GM19099 (cell line): ENCODE results near the gene PRDX1.
A peak's percentile ranks its signal among the peaks of the same experiment; 100 is the strongest.

ENCODE experiments used
- POLR2A ChIP-seq: IDR thresholded peaks from 3 replicates; pipeline ENCODE4 v1.6.1; 2011; ENCODE audit warnings: low read depth; ENCODE audit not compliant: insufficient read length; ENCODE audit errors: extremely low read depth

Gene PRDX1

DNA sequence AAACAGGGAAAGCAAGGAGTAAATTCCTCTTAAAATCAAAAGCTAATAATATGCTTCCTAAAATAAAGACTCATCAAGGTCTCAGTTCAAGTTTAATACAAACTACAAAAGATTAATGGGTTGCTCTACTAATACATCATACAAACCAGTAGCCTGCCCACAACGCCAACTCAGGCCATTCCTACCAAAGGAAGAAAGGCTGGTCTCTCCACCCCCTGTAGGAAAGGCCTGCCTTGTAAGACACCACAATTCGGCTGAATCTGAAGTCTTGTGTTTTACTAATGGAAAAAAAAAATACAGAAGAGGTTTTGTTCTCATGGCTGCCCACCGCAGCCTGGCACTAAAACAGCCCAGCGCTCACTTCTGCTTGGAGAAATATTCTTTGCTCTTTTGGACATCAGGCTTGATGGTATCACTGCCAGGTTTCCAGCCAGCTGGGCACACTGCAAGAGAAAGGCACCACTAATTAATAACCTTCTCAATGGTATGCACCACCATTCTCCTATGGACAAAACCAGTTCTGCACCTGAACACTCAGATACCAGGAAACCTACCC, 10.6 kb downstream of the PRDX1 start:
- TF ChIP-seq POLR2A, result no peak

DNA sequence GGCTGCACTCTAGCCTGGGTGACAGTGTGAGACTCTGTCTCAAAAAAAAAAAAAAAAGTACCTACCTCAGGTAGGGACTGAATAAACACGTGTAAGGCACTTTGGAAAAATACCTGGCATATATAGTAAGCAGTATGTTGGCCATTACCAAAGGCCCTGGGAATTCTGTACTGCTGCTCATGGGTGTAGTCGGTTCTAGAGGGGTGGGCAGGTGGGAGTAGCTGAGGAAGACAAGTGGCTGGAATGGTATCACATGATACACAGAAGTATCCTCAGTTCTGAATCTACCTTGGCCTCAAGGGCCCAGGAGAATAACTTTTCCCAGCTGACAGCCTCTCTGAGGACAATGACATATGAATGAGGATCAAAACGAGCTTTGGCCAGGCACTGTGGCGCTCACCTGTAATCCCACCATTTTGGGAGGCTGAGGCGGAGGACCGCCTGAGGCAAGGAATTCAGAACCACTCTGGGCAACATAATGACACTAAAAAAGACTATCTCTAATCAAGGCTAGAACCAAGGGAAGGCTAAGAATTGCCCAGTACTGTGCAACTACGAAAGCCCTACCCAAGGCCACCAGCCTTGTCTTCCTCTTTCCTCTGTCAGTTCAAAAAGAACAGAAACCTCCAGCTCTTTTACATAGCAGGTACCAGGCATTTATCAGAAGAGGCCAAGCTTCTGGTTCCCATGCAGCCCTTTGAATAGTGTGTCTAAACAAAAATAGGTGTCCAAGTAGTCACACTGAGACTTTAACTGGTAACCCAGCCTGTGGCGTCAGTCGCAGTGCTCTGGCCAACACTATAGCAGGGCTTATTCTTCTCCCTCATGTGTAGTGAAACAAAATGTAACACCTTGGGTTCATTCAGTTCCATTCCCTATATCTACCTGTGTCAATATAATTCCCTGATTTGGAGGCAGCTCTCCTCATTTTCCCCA, 11.4 kb downstream of the PRDX1 start:
- TF ChIP-seq POLR2A, result no peak

DNA sequence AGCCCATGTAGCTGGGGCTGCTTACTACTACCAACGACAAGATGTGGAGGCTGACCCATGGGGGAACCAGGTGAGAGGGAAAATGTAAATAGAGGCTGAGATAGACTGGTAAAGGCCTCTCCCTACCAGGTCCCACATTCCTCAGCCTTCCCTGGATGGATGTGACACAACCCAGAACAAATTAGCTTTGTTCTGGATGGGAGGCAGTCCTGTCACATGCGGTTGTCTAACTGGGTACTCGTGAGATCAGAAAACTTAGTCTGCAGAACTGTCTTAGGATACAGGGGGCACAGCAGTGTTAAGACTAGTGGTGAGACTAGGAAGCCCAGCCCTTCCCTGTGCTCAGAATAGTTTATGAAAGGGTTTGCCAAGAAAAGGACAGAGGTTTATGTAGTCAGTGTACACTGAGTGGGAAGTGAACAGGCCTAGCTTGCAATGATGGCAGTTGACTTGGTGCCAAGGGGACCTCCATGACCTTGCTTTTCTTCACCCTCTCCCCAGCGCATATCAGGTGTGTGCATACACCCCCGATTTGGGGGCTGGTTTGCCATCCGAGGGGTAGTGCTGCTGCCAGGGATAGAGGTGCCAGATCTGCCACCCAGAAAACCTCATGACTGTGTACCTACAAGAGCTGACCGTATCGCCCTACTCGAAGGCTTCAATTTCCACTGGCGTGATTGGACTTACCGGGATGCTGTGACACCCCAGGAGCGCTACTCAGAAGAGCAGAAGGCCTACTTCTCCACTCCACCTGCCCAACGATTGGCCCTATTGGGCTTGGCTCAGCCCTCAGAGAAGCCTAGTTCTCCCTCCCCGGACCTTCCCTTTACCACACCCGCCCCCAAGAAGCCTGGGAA, 13.2 kb downstream of the PRDX1 start:
- peak; percentile 41 for TF ChIP-seq POLR2A

DNA sequence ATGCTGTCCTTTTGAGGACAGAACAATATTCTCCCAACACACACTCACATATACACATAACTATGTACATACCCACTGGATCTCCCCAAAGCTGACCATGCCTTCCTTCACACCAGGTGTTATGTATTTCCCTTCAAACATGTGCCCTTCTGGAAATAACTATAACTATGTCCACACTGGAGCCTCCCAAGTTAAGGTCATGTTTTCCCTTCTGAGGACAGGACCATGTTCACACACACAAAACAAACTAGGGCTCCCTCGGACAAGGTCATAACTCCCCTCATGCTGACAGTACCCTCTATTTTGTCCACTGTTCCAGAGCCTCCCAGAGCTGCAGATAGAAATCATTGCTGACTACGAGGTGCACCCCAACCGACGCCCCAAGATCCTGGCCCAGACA, 13.8 kb downstream of the PRDX1 start:
- TF ChIP-seq POLR2A, result no peak

DNA sequence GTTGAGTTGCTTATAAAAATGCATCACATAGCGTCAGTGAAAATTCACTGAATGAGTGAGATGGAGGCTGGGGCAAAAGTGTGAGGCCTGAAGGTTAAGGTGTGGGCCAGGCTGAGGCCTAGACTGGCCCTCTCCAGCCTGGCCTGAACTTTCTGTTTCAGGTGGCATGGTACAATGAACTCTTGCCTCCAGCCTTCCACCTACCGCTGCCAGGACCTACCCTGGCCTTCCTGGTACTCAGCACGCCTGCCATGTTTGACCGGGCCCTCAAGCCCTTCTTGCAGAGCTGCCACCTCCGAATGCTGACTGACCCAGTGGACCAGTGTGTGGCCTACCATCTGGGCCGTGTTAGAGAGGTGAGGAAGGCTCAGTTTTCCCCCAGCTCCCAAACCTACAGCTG, 14.5 kb downstream of the PRDX1 start:
- TF ChIP-seq POLR2A, result no peak

DNA sequence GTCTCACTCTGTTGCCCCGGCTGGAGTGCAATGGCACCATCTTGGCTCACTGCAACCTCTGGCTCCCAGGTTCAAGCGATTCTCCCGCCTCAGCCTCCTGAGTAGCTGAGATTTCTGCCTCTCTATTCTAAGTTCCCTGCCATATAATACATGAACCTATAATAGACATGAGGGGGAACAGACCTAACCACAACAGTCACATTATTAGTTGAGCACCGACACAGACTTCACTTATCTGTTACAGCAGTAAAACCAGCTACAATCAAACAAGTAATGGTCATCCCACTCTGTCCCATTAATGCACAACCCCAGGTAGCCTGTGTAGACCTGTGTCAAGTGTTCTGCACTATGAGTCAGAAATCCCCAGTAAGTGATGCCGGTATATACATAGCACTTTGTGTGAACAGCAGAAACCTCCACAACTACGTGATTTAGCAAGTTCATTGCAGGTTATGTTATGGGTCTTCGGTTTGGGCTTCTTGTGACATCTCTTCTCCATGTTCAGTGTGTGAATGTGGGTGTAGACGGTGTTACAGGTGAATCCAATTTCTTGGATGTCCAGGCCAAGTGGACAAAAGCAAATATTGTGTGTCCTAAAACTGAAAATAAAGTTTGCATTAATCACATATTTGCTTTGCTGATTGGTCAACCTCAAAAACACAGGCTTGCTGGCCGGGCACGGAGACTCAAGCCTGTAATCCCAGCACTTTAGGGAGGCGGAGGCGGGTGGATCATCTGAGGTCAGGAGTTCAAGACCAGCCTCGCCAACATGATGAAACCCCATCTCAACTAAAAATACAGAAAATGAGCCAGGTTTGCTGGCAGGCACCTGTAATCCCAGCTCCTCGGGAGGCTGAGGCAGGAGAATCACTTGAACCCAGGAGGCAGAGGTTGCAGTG, 18.0 kb downstream of the PRDX1 start:
- no peak for TF ChIP-seq POLR2A

DNA sequence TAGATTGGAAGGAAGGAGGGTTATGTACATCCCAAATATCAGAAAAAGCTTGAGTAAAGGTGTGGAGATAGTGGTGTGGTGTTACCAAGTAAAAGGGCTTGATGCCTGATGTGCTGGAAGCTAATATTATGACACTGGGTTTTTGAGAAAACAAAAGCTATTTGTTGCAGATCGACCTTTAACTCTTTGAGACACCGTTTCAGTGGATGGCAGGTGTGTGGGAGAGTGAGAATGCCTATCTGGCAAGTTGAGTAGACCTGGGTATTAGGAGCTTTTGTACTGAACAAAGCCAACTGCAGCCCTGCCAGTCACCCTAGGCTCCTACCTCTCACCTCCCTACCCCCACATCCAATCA, 20.2 kb downstream of the PRDX1 start:
- TF ChIP-seq POLR2A, result no peak

DNA sequence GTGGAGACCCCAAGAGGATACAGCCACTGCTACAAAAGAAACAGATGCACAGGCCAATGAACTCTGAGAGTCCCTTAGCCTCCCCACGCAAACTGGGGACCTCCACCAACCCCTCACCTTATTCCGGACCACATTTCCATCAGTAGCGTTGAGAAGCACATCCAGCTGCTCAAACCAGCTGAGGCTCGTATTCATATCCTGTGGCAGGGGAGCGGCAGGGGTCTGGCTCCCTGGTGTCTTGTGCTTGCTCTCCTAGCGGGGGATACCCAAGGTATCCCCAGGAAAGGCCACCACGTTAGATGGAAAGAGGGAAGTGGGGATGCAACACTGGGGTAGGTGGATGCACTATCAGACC, 22.3 kb downstream of the PRDX1 start:
- TF ChIP-seq POLR2A, result no peak

DNA sequence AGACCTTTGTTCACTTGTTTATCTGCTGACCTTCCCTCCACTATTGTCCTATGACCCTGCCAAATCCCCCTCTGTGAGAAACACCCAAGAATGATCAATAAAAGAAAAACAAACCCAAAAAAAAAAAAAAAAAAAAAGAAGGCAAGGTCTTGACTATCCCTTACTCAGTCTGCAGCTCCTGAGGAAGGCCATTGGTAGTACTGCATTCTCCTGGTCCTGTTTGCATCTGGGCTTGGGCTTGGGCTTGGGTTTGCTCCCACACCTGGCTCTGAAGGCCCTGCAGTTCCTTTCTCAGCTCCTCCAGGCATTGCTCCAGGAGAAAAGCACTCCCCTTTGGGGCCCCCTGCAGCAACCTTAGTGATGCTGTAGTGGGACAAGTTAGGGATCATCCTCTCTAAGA, 23.4 kb downstream of the PRDX1 start:
- no peak for TF ChIP-seq POLR2A

DNA sequence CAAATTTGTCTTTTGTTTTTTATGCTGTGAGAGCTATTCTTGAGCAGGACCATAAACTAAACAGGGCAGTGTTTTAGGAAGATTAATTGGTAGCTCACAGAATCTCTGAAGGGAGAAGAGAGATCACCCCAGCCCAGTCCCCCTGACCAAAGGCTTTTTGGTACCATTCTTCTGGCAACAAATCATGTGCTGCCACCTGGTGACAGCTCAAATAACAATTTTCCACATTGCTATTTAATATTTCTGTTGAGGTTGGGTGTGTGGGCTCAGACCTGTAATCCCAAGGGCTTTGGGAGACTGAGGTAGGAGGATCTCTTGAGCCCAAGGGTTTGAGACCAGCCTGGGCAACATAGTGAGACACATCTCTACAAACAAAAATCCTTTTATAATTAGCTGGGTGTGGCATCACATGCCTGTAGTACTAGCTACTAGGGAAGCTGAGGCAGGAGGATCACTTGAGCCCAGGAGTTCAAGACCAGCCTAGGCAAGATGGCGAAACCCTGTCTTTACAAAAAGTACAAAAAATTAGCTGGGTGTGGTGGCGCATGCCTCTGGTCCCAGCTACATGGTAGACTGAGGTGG, 28.5 kb downstream of the PRDX1 start:
- TF ChIP-seq POLR2A, result no peak

DNA sequence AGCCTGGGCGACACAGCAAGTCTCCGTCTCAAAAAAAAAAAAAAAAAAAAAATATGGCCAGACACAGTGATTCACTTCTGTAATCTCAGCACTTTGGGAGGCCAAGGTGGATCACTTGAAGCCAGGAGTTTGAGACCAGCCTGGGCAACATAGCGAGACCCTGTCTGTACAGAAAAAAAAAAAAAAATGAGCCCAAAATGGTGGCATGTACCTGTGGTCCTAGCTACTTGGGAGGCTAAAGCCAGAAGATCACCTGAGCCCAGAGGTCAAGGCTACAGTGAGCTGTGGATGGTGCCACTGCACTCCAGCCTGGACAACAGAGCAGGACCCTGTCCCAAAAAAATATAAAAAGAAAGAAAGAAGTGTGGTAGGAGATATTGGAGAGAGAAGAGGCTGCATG, 29.0 kb downstream of the PRDX1 start:
- TF ChIP-seq POLR2A, result no peak

DNA sequence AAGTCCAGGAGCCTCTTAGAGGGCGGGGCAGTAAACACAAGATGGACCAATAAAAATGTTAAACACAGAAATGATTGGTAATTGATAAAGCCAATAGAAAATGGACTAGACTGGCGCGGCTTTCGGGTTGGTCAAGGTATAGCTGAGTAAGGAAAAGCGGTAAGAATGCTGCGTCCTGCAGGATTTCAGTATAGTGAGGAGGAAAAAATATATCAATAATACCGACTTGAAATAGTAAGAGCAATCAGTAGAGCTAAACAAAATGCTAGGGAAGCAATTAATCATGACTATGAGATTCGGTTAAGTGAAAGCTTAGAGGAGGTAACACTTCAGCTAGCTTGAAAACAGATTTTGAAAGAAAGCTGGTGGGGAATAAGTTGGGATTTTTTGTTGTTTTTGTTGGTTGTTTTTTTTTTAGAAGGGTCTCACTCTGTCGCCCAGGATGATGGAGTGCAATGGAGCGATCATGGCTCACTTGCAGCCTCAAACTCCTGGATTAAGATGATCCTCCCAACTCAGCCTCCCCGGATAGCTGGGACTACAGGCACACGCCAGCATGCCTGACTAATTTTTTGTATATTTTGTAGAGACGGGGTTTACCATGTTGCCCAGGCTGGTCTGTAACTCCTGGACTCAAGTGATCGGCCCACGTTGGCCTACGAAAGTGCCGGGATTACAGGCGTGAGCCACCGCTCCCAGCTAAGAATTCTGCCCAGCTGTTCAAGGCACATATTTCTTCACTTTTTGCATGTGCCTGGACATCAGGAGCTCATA, 30.0 kb downstream of the PRDX1 start:
- no peak for TF ChIP-seq POLR2A

DNA sequence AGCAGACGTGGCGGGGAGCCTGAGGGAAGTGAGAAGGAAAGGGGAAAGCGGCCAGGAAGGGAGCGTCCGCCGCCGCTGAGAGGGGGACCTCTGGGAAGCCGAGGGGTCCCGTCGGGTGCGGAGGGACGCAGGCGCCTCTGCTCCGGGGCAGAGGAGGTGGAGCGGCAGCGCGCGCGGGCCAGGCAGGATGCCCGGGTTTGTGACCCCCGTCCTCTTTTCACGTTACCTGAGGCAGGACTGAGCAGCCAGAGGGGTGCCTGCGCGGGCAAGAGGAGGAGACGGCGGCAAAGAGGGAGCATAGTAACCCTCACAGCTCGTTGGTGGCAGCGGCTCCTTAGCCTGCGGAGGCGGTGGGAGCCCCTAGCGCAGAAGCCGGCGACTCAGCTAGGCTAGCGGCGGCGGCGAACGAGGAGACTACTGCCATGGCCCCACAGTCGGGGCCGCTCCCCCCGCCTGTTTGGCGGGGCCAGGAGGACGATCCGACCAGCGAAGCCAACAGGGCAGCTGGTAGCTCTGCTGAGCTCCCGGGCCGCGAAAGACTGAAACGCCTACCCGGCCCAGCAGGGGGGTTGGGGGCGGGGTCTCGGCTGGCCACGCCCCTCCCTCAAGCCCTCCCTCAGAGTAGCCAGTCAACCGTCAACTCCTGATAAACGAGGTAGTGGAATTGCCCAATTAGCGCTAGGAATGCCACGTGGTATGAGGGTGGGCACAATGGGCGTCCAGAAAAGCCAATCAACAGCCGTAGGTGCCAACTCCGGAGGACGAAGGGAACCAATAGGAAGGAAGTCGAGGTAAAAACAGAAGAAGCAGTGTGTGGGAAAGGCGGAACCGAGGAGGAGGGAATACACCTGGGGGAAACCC, 30.8 kb downstream of the PRDX1 start, which contains the start of gene TESK2:
Gene TESK2, minus strand, starts transcription at position 538 of the 861 bp plus-strand sequence. CDS start 33,378 bp downstream, outside the sequence.
- TF ChIP-seq POLR2A, result peak; percentile 86
